ENCODE data around the gene TPD52L2. TPM values are rescaled to one million over a fixed set of nuclear protein-coding genes. Genes with fewer than 3 reads are reported as not detected.

The TPD52L2 gene
- total RNA-seq, 2 experiments from 2014 or later: 43.1 to 44.6 TPM

DNA sequence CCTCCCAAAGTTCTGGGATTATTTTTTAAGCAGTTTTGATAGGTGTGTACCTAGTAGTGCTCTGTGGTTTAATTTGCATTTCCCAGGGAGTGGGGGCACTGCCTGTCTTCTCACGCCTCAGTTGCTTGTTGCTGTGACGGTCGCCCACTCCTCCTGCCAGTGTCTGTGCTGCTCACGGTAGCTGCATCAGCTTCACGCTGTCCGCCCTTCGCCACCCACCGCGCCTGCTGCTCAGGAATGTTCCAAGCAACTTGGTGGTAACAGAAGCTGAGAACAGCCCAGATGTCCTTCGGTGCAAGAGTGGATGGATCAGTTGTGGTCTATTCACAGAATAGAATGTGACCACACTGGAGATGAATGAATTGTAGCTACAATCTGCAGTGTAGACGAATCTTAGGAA, 52.7 kb downstream of the TPD52L2 start:
- Mint-ChIP-seq H3K27me3 (no peaks in the 10 kb centered on the region), H3K27ac (no peak overlapping the region), H3K4me1 (ENCODE audit: low read depth) (peaks cover 7% of the 10 kb centered on the region), H3K9me3 (no peaks in the 10 kb centered on the region), H3K4me3 (no peak overlapping the region), H3K36me3 (ENCODE audit: low read depth) (peaks cover 17% of the 10 kb centered on the region)
- POLR2A ChIA-PET: no interaction called here
- DNase-seq (no peak), ATAC-seq (no peak)
- CTCF ChIA-PET: interaction anchor here (0.7 to 2.3 kb wide), 4 partner anchors 8 to 56 kb away, joined by 3 to 7 read pairs (median 3); no protein-coding TSS in a partner anchor
- TF ChIP-seq CTCF (IDR thresholded peaks at IDR 0.05): no peak
- intact Hi-C loops (cut with micrococcal nuclease): no loop called here

GRCh38 chr20:63919130-63919529, 54.1 kb downstream of the TPD52L2 start:
- intact Hi-C loops (cut with micrococcal nuclease): no loop called here
- ATAC-seq (no peak), DNase-seq (no peak)
- Mint-ChIP-seq H3K4me1 (ENCODE audit: low read depth) (peaks cover 5% of the 10 kb centered on the region), H3K9me3 (no peaks in the 10 kb centered on the region), H3K27me3 (no peaks in the 10 kb centered on the region), H3K36me3 (ENCODE audit: low read depth) (peaks cover 17% of the 10 kb centered on the region), H3K4me3 (no peak overlapping the region), H3K27ac (no peak overlapping the region)
- no peak for TF ChIP-seq CTCF (IDR thresholded peaks at IDR 0.05)
- CTCF ChIA-PET: interaction anchor here (1.0 to 2.3 kb wide), 2 partner anchors 9 to 54 kb away, joined by 3 to 7 read pairs; no protein-coding TSS in a partner anchor
- POLR2A ChIA-PET: no interaction called here

DNA sequence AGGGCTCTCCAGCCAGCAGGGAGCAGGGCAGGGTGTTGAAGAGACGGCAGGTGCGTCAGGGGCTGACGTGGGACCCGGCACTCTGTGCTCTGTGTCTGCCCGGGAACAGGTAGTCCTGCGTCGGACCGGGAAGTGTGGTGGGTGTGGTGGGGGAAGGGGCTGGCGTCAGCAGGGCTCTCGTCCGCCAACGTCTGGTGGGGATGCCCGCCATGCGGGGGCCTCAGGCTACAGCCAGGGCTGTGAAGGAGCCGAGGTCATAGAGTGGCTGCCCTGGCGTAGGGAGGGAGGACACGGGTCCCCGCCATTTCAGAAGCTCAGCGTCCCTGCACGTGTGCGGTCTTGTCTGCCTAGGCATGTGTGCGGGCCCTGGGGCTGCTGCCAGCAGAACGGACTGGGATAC, 55.2 kb downstream of the TPD52L2 start:
- DNase-seq (no peak), ATAC-seq (no peak)
- Mint-ChIP-seq H3K27ac (no peak overlapping the region), H3K36me3 (ENCODE audit: low read depth) (peaks cover 13% of the 10 kb centered on the region), H3K27me3 (no peaks in the 10 kb centered on the region), H3K9me3 (no peaks in the 10 kb centered on the region), H3K4me3 (no peak overlapping the region), H3K4me1 (ENCODE audit: low read depth) (peaks cover 2% of the 10 kb centered on the region)
- CTCF ChIA-PET: no interaction called here
- no peak for TF ChIP-seq CTCF (IDR thresholded peaks at IDR 0.05)
- POLR2A ChIA-PET: no interaction called here
- intact Hi-C loops (cut with micrococcal nuclease): no loop called here

GRCh38 chr20:63923651-63924050, 58.6 kb downstream of the TPD52L2 start:
- Mint-ChIP-seq H3K4me1 (ENCODE audit: low read depth) (peaks cover 2% of the 10 kb centered on the region), H3K36me3 (ENCODE audit: low read depth) (peaks cover 10% of the 10 kb centered on the region), H3K27me3 (no peaks in the 10 kb centered on the region), H3K9me3 (no peaks in the 10 kb centered on the region), H3K27ac (peak overlapping the region; percentile 2), H3K4me3 (no peak overlapping the region)
- ChIA-PET CTCF (no interaction called here), POLR2A (interaction anchor here (1.6 kb wide), 1 partner anchor 17 kb away, joined by 4 read pairs; no protein-coding TSS in a partner anchor)
- intact Hi-C loops (cut with micrococcal nuclease): no loop called here
- no peak for TF ChIP-seq CTCF (IDR thresholded peaks at IDR 0.05)
- ATAC-seq (no peak), DNase-seq (no peak)

DNA sequence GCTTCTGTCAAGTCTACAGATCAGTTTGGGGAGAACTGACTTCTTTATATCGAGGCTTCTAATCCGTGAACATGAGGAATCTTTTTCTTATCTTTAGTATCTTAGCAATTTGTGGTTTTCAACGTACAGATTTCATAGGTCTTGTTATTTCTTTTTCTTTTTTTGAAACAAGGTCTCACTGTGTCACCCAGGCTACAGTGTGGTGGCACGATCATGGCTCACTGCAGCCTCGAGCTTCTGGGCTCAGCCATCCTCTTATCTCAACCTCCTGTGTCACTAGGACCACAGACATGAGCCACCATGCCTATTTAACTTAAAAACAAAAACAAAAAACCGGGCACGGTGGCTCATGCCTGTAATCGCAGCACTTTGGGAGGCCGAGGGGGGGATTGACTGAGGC, 59.2 kb downstream of the TPD52L2 start:
- no peak for DNase-seq
- Mint-ChIP-seq H3K27me3 (no peaks in the 10 kb centered on the region), H3K9me3 (no peaks in the 10 kb centered on the region), H3K36me3 (ENCODE audit: low read depth) (peaks cover 14% of the 10 kb centered on the region), H3K4me3 (no peak overlapping the region), H3K4me1 (ENCODE audit: low read depth) (peaks cover 2% of the 10 kb centered on the region), H3K27ac (no peak overlapping the region)
- CTCF ChIA-PET: interaction anchor here (1.0 kb wide), 1 partner anchor 22 kb away, joined by 3 read pairs; no protein-coding TSS in a partner anchor
- intact Hi-C loops (cut with micrococcal nuclease): no loop called here
- POLR2A ChIA-PET: no interaction called here
- no peak for ATAC-seq
- no peak for TF ChIP-seq CTCF (IDR thresholded peaks at IDR 0.05)
